GM19468 (cell line): ENCODE data around the gene C1orf74.
"Not testable (repeated sequence)": the region's sequence is repeated elsewhere in the genome, so short reads cannot be mapped to it uniquely, and the experiment has no call there.

ENCODE experiments used
- ATAC-seq: cut with Tn5 transposase; IDR thresholded peaks from one replicate; pipeline ENCODE4 v1.9.1; 2021; ENCODE audit warnings: mild to moderate bottlenecking, moderate library complexity, moderate number of reproducible peaks; ENCODE audit not compliant: unreplicated experiment; ENCODE audit errors: extremely low read depth

C1orf74 gene

DNA sequence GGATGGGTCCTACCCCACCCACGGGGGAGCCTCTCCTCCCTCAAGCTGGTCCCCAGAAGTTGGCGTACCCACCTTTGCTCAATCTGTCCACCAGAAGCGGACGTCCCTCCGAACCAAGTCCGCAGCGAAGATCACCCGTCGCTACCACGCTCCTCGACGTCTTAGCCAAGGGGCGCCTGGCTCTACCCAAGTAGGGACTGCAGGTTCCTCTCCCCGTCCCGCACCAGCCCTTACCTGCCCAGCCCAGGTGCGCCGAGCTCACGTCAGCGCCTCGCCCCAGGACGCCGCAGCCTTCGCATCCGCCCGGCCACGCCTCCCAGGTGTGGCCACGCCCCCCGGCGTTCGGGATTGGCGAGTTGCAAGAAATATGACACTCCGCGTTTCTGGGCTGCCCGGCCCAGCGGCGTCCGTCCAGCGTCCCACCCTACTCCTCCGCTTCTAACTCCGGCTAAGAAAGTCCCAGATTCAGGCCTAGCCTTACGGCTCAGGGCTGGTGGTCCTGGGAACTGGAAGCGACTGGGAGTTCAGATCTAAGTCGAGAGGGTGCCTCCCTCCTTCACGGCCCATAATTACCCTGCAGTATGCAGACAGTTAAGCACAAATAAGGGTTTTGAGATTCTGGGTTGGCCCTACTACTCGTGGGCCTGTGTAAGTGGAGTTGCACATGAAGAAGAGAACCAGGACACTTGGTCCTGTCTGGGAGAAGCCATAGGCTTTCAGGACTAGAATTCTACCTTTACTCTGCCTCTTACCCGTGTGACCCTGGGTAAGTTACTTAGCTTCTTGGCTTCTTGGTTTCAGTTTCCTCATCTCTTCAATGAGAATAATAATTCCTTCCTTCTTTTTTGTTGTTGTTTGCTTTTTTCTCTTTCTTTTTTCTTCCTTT is 21.8 kb upstream of the C1orf74 start, which contains the start of gene IRF6:
IRF6 (minus strand) TSS at position 268 of the 886 bp plus-strand sequence. CDS start 4,729 bp downstream, outside the sequence.
- peak; percentile 93 for ATAC-seq

DNA sequence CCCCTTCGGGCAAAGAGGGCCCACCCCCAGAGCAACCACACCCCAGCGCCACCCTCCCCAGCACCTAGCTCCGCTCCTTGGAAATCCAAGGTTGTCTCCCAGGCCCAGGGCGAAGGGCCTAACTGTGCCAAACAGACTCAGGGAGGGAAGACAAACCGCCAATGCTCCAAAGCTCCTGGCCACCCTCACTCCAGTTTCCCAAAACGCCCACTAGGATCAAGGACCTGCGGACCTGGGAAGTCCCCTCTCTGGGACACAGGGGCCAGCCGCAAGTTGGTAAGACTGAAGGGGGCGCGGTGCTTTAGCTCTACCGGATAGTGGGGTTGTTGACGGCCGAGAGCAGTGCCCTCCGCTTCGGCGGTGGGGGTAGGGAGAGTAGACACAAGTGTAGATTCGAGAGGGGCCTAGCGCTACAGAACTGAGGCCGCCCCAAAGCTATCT is 21.0 kb upstream of the C1orf74 start:
- ATAC-seq: no peak

DNA sequence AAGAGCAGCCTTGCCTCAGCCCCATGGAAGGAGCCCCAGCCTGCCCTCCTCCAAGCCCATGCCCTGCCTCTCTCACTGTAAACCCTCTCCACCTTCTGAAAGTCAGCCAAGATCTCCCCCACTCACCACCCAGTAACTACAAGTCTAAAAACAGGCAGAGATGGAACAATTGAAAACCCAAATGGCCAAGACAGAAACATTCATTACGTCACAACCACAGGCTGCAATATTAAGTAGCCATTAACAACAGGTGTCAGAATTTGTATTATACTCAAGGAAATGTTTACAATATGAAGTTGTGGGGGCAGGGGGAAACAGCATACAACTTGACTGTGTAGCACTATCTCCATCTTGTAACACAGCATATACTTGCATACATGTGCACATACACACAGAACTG is 19.2 kb upstream of the C1orf74 start:
- no peak for ATAC-seq

DNA sequence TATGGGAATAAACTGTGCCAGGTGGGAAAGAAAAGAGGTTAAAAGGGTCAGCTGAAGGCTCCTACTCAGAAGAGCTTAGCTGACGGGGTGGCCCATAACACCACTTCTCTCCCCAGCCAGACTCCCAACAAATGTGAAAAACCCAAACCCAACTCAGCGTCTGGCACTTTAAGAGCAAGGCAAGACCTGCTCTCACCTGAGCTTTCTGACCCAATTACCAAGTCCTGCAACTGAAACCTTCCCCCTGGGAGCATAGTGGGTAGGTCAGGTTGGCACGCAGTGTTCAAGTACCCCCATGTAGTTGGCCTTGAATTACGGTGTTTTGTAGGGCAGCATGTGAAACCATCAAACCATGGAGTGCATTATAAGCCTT is 18.4 kb upstream of the C1orf74 start:
- ATAC-seq: no peak

DNA sequence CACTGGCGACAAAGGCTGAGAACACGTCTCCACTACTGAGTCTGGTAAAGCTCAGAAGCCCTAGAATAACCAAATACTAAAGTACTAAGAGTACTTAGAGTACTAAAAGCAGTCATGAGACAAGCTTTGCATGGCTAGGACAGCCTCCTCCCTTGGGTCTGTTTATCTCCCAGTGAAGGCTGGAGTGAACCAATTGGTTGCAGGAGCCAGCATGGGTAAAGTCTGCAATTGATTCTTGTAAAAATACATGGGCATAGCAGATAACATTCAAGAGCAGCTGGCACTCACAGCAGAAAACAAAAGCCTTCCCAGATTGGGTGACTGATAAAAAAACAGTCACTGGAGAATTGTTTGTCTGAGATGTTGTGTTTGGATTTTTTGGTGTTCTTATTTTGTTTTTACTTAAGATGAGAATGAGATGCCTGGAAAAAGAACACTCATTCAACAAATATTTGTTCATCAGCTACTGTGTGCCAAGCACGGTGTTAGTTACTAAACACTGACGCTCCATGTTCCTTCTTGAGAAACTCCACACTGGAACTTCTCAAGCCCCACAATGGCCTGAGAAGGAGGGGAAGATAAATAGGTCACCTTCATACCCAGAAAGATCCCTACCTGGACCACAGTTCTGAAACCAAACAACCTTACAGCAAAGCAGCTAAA is 17.9 kb upstream of the C1orf74 start:
- ATAC-seq: no peak

DNA sequence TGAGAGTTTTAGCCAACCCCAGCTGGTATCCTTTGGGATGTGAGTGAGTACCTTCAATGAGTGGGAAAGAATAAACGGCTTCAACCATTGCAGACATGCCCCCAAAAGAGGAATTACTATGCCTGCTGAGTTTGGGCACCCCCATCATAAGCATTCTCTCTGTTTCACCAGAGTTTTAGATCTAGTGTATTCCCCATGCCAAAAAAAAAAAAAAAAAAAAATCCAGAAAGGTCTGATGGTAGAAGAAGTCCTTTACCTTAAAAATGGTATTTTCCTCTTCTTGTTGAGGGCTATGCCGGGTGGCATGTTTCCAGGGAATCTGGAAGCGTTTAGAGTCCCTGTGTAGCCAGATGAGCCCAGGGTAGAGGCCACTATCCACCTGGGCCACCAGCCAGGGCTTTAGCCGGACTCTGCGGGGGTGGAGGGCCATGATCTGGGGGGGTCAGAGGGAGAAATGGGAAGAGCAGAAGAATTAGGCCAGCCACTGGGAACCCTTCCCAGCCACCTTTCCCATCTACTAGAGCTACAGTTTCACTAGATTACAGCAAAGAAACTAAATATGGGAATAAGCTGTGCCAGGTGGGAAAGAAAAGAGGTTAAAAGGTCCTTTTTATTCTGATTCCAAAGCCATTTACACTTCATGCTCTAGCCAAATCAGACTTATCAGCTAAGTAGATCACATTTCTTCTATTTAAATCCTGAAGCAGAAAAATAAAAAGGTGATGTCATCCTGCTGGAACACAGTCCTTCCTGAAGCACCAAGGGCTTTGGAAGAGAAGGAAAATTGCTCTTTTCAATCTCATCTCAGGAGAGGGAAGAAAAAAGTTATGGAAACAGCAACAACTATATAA is 16.9 kb upstream of the C1orf74 start:
- no peak for ATAC-seq

DNA sequence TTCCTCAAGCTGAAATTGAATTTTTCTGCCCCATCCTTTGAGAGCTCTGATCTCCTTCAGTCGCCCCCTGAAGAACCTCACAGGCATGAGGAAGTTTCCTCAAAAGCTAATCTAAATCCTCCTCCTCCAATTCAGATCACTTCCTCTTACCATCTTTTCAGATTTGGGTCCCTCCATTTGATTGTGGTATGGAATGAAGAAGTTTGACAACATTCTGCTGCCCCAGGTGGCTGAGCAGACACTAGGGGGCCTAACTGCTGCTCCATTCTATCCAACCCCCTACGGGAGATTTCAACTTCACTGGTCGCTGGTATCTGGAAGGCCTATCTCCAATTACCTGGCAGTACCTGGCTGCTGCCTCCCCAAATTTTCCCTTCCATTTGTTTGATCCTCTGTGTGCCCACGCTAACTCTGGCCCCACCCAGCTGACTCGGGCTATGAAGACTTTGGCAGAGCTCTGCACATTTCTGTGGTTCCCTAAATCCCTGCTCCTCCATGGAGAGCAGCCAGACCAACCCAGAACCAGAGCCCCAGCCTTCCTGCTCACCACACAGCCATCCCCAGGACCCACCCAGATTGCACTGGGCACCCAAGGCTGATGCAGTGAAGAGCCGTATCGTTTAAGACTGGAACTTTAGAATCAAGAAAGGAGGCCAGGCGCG is 13.8 kb upstream of the C1orf74 start:
- ATAC-seq: no peak

DNA sequence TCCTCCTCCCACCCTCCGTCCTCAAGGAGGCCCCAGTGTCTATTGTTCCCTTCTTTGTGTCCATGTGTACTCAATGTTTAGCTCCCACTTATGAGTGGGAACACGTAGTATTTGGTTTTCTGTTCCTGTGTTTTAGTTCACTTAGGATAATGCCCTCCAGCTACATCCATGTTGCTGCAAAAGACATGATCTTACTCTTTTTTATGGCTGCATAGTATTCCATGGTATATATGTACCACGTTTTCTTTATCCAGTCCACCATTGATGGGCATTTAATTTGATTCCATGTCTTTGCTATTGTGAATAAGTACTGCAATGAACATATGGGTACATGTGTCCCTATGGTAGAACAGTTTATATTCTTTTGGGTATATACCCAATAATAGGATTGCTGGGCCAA is 9.4 kb upstream of the C1orf74 start:
- not testable (repeated sequence) for ATAC-seq

DNA sequence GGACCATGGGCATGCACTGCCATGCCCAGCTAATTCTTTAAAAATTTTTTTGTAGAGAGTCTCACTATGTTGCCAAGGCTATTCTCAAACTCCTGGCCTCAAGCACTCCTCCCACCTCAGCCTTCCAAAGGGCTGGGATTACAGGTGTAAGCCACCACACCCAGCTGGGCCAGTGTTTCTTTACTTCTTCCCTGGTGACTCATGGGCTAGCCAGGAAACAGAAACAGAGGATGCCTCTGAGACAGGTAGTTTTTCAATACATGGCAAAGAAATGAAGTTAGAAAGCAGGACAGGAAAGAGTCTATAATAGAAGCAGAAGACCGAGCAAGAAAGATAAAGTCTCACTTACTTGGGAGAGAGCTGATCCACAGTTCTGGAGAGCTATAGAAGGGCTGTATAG is 7.6 kb upstream of the C1orf74 start:
- no peak for ATAC-seq

DNA sequence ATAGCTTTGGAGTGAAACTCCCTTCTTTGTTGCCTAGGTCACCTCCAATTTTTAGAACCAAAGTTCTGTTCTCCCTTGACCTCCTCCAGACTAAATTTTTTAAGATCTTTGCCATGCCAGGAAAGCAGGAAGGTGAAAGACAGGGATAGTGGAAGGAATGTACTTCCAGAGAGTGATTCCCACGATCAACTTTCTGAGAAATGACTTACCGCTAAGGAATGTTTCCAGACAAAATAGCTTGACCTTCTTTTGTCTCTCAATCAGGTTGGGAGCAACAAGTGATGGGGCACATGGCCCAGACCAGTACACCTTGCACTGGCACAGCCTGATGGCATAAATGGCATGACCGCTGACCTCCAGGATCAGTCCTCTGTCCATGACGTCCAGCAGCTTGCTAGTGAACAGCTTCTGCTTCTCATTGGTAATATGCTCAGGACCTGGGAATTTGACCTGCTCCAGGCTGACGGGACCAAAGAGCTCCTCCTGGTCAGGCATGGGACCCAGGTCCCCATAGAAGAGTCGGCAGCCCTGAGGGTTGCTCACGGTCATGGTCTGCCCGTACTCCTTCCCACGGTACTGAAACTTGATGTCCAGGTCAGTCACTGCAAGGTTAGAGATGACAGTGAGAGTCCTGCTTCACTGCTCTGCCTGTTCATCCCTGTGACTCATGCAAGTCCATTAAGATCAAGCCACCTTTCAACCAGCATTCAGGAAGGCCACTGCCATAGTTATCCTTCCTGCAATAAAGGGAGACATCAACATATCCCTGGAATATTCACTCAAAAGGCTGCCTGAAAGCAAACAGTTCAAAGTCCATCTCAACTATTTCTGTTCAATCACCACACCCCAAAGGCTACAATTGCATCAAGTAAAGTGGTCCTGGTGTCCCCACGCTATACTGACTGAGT is 6.2 kb upstream of the C1orf74 start:
- ATAC-seq: no peak

DNA sequence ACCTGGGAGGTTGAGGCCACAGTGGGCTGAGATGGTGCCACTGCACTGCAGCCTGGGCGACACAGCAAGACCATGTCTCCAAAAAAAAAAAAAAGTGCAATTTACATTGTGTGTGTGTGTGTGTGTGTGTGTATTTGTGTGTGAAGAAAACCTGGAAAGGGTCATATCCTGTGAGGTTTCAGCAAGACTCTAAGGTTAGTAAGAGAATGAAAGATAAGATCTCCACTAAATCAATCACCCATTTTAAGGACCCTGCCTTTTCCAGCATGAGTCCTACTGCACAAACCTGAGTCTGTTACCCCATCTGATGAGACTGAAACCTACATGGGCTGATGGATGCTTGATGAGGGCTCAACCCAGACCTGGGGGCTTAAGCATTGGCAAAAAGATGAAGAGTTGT is 4.9 kb upstream of the C1orf74 start:
- ATAC-seq: no peak

DNA sequence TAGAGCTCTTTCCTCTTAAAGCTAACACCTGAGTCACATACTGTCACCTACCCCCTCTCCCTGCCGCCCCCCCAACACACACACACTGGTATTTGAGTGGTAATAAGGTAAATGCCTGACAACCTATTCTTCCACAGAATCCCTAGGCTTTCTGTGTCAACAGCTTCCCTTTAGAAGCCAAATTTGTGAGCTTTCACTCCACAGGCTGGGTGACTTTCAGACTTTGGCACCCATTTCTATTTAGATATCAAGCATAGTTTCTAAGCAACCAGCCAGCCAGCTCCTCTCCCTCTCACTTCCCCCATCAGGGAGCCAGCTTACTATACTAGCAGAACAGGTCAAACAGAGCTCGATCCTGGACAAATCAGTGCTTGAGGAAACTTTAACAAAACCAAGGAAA is 3.2 kb upstream of the C1orf74 start:
- ATAC-seq: no peak

DNA sequence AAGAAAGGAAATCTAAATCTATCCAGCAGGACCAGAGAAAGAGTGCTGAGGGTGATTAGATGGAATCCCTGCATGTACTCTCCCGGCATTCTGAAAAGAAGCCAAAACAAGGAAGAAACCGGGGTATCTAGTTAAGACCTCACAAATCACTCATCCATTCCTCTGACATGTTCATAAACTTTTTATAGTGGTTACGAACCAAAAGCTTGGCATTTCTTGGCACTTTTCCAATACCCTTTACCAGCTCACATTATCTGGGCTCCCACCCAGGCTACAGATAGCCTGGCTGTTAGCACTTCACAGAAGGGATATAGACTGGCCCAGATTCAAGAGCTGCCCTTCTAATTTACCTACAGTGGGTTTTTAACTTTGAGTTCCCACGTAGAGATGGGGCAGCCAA is 1.8 kb upstream of the C1orf74 start:
- no peak for ATAC-seq

DNA sequence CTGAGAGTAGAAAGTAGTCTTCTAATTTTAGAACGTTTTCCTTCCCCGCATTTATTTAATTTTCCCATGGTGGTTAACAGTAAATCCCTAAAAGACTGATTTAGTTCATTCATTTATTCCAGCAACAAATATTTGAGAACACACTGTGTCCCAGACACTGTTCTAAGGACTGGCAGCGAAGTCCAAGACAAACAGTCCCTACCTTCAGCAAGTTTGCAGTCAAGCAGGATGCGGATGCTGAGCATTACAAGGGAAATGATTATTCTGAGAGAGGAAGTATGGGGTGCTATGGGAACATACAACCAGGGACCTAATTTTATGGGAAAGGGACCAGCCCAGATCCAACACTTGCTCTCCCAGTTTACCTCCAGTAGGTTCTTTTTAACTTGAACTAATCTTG is 1.2 kb upstream of the C1orf74 start:
- ATAC-seq: no peak

DNA sequence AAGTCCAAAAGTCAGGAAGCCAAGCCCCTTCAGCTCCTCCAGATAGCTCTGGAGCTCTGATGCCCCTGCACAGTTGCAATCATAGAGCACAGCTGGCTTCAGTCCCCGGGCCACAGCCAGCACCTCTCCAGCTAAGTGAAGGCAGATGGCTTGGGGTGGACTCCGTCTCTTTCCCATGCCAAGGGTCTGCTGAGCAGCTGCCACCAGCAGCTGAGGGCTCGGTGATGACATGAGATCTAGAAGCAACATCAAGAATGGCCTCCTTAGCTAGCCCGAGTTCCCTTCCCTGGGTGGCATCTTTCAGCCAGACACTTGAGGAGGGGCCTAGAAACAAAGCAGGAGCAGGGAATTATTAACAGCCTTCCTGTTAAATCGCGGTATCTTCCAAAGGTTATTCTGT is 973 bp downstream of the C1orf74 start:
- no peak for ATAC-seq

DNA sequence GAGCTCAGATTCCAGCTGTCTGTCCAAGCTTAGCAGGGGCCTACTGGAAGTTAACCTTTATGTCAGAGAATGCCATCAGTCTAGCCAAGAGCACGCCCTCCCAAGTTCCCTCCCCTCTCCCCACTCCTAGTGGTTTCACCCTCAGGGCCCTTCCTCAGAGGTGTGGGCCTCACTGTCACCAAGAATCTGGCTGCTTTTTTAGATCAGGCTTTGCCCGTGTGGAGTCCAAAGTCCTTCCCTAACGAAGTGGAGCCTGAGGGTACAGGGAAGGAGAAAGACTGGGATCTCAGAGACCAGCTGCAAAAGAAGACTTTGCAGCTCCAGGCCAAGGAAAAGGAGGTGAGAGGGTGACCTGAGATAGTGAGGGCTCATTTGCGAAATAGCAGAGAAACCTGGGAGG is 4.1 kb downstream of the C1orf74 start:
- no peak for ATAC-seq

DNA sequence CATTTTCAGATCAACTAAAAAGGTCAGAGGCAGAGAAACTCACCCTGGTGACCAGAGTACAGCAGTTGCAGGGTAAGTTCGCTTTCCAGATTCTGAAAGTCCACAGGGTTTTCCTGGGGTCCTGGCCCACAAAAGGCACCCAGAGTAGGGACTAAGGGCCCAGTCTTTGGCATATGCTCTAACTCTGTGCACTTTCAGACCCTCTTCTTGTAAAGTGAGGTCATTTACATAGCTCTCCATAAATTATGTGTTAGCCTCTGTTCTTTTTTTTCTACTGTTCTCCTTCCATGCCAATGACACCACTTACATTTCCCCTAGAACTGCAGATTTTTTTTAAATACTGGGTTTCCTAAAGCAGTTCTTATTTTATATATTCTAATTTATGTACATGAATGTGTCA is 6.3 kb downstream of the C1orf74 start:
- ATAC-seq: no peak

DNA sequence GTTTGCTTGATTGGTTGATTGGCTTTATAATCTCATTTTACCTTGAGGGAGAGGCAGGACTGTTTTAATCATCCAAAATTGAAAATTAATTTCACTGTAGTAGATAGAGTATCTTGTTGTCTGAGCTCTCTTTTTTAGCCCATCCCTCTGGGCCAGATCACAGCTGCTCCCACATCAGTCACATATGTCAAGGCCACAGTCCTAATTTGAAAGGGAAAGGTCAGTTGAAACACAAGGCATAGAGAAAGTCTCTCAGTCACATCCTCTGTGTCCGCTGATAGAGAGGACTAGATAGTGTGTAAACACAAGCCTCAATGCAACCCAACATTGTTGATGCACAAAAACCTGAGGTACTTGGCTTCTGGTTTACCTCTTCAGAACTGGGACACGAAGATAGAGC is 6.8 kb downstream of the C1orf74 start:
- no peak for ATAC-seq

DNA sequence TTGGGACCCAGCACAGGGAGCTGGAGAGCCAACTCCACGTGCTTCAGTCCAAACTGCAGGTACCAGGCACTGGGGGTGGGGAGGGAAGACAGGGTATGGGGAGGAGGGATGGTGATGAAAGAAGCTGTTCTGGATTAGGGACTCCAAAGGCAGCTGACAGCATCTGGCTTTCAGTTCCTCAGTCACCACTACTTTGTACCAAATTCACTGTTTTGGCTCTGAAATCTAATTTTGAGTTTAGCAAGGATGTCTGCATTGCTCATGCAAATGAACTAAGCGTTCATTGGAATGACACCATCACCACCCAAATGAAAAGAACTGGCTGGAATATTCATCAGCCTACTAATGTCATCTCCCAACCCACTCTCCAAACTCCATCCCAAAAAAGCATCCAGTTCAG is 8.7 kb downstream of the C1orf74 start:
- no peak for ATAC-seq
